Endothelial cell (in vitro differentiated cells): ENCODE measurements around the gene FAM107A. TPM values are rescaled to one million over a fixed set of nuclear protein-coding genes. Genes with fewer than 3 reads are reported as not detected.

Experiments used
- DNase-seq: peaks from one replicate; pipeline ENCODE4 v3.0.0; 2021; ENCODE audit warnings: low spot score
- H3K27ac Mint-ChIP-seq: one replicate; pipeline ENCODE4 v1.8.0; 2021; ENCODE audit warnings: mixed read lengths, inconsistent platforms; ENCODE audit not compliant: unreplicated experiment
- H3K27me3 Mint-ChIP-seq: one replicate; pipeline ENCODE4 v1.8.0; 2021; ENCODE audit warnings: mild to moderate bottlenecking, moderate library complexity, mixed read lengths, inconsistent platforms; ENCODE audit not compliant: unreplicated experiment
- H3K36me3 Mint-ChIP-seq: one replicate; pipeline ENCODE4 v1.8.0; 2021; ENCODE audit warnings: mild to moderate bottlenecking, low read depth, mixed read lengths, inconsistent platforms; ENCODE audit not compliant: unreplicated experiment
- H3K4me1 Mint-ChIP-seq: one replicate; pipeline ENCODE4 v1.8.0; 2021; ENCODE audit warnings: mild to moderate bottlenecking, mixed read lengths, inconsistent platforms; ENCODE audit not compliant: unreplicated experiment
- H3K4me3 Mint-ChIP-seq: one replicate; pipeline ENCODE4 v1.8.0; 2021; ENCODE audit warnings: mild to moderate bottlenecking, mixed read lengths, inconsistent platforms; ENCODE audit not compliant: unreplicated experiment
- H3K9me3 Mint-ChIP-seq: one replicate; pipeline ENCODE4 v1.8.0; 2021; ENCODE audit warnings: mixed read lengths, inconsistent platforms; ENCODE audit not compliant: unreplicated experiment
- CTCF ChIP-seq: fragments of 200-600 bp; sonication (generic); IDR thresholded peaks from one replicate; pipeline ENCODE4 v1.5.0; 2021; ENCODE audit warnings: antibody characterized with exemption; ENCODE audit not compliant: unreplicated experiment
- total RNA-seq: library from RNA; stranded (reverse); fragmentation: NEBNext Ultra II Directional; extraction: Animal tissue kit (Norgen Biotek cat#: 25700); gene quantifications from one replicate; pipeline ENCODE4 v1.2.1, GENCODE V29; 2021; ENCODE audit not compliant: unreplicated experiment

FAM107A gene
- total RNA-seq, 1 donor from 2014 or later = 0.18 TPM

GRCh38 chr3:58521917-58522631 is 55.1 kb downstream of the FAM107A start:
- no peak overlapping the region for H3K27ac Mint-ChIP-seq
- peaks cover 8% of the 10 kb centered on the region for H3K4me1 Mint-ChIP-seq
- no peaks in the 10 kb centered on the region for H3K9me3 Mint-ChIP-seq
- TF ChIP-seq CTCF = no peak
- peaks cover 7% of the 10 kb centered on the region for H3K27me3 Mint-ChIP-seq
- DNase-seq = no peak
- H3K4me3 Mint-ChIP-seq = no peak overlapping the region
- H3K36me3 Mint-ChIP-seq = peaks cover 4% of the 10 kb centered on the region

GRCh38 chr3:58521336-58521670 is 55.9 kb downstream of the FAM107A start:
- no peak for TF ChIP-seq CTCF
- no peaks in the 10 kb centered on the region for H3K9me3 Mint-ChIP-seq
- no peak overlapping the region for H3K27ac Mint-ChIP-seq
- DNase-seq = no peak
- H3K4me1 Mint-ChIP-seq = peaks cover 8% of the 10 kb centered on the region
- peaks cover 7% of the 10 kb centered on the region for H3K27me3 Mint-ChIP-seq
- no peak overlapping the region for H3K4me3 Mint-ChIP-seq
- no peaks in the 10 kb centered on the region for H3K36me3 Mint-ChIP-seq

- Mint-ChIP-seq H3K27me3 (peaks cover 5% of the 10 kb centered on the region), H3K27ac (no peak overlapping the region), H3K9me3 (no peaks in the 10 kb centered on the region), H3K36me3 (no peaks in the 10 kb centered on the region), H3K4me3 (no peak overlapping the region), H3K4me1 (peaks cover 8% of the 10 kb centered on the region)
- TF ChIP-seq CTCF = no peak
- no peak for DNase-seq
These were observed 56.5 kb downstream of the FAM107A start for GRCh38 chr3:58520403-58521335.

- no peak for DNase-seq
- H3K27me3 Mint-ChIP-seq = peaks cover 5% of the 10 kb centered on the region
- no peaks in the 10 kb centered on the region for H3K36me3 Mint-ChIP-seq
- no peak overlapping the region for H3K27ac Mint-ChIP-seq
- H3K4me1 Mint-ChIP-seq = peaks cover 8% of the 10 kb centered on the region
- TF ChIP-seq CTCF = no peak
- no peaks in the 10 kb centered on the region for H3K9me3 Mint-ChIP-seq
- no peak overlapping the region for H3K4me3 Mint-ChIP-seq
These were observed 57.4 kb downstream of the FAM107A start for GRCh38 chr3:58519668-58520402.
